ENCODE measurements around the gene RHEB.

Gene RHEB

GRCh38 chr7:151482883-151483710 lies 36.6 kb downstream of the RHEB start:
- H3K4me3 ChIP-seq (ENCODE audit: control insufficient read depth, low read depth, low read length) = no peak overlapping the region
- no peak for TF ChIP-seq CTCF (IDR thresholded peaks at IDR 0.05; ENCODE audit: control insufficient read depth, insufficient read depth, low read depth, low read length, missing control alignments)
- DNase-seq (ENCODE audit: low read depth) = no peak

GRCh38 chr7:151481650-151482505 lies 37.8 kb downstream of the RHEB start:
- DNase-seq (ENCODE audit: low read depth) = no peak
- TF ChIP-seq CTCF (IDR thresholded peaks at IDR 0.05; ENCODE audit: control insufficient read depth, insufficient read depth, low read depth, low read length, missing control alignments) = no peak
- H3K4me3 ChIP-seq (ENCODE audit: control insufficient read depth, low read depth, low read length) = no peak overlapping the region

GRCh38 chr7:151477867-151478266 lies 41.8 kb downstream of the RHEB start:
- no peak for TF ChIP-seq CTCF (IDR thresholded peaks at IDR 0.05; ENCODE audit: control insufficient read depth, insufficient read depth, low read depth, low read length, missing control alignments)
- H3K4me3 ChIP-seq (ENCODE audit: control insufficient read depth, low read depth, low read length) = no peak overlapping the region
- no peak for DNase-seq (ENCODE audit: low read depth)

- no peak for TF ChIP-seq CTCF (IDR thresholded peaks at IDR 0.05; ENCODE audit: control insufficient read depth, insufficient read depth, low read depth, low read length, missing control alignments)
- no peak for DNase-seq (ENCODE audit: low read depth)
- no peak overlapping the region for H3K4me3 ChIP-seq (ENCODE audit: control insufficient read depth, low read depth, low read length)
Observed at GRCh38 chr7:151472644-151473380, 46.9 kb downstream of the RHEB start.

GRCh38 chr7:151470711-151471110 lies 49.0 kb downstream of the RHEB start:
- no peak for TF ChIP-seq CTCF (IDR thresholded peaks at IDR 0.05; ENCODE audit: control insufficient read depth, insufficient read depth, low read depth, low read length, missing control alignments)
- no peak for DNase-seq (ENCODE audit: low read depth)
- no peak overlapping the region for H3K4me3 ChIP-seq (ENCODE audit: control insufficient read depth, low read depth, low read length)

GRCh38 chr7:151469281-151469680 lies 50.4 kb downstream of the RHEB start:
- DNase-seq (ENCODE audit: low read depth) = no peak
- no peak for TF ChIP-seq CTCF (IDR thresholded peaks at IDR 0.05; ENCODE audit: control insufficient read depth, insufficient read depth, low read depth, low read length, missing control alignments)
- H3K4me3 ChIP-seq (ENCODE audit: control insufficient read depth, low read depth, low read length) = no peak overlapping the region
